HG02884 (cell line): Measurements from ENCODE around the gene TEFM.
"Not testable (repeated sequence)": the region's sequence is repeated elsewhere in the genome, so short reads cannot be mapped to it uniquely, and the experiment has no call there.

Source experiments
- ATAC-seq: cut with Tn5 transposase; IDR thresholded peaks from one replicate; pipeline ENCODE4 v1.9.1; 2021; ENCODE audit warnings: mild to moderate bottlenecking, moderate library complexity; ENCODE audit not compliant: unreplicated experiment

Gene TEFM

GRCh38 chr17:30921544-30922196 is 15.6 kb upstream of the TEFM start, which contains the start of gene ADAP2:
Gene ADAP2, plus strand, starts transcription at chr17:30921945. Its CDS starts 70 bp downstream, at chr17:30922015.
- ATAC-seq: no peak

DNA sequence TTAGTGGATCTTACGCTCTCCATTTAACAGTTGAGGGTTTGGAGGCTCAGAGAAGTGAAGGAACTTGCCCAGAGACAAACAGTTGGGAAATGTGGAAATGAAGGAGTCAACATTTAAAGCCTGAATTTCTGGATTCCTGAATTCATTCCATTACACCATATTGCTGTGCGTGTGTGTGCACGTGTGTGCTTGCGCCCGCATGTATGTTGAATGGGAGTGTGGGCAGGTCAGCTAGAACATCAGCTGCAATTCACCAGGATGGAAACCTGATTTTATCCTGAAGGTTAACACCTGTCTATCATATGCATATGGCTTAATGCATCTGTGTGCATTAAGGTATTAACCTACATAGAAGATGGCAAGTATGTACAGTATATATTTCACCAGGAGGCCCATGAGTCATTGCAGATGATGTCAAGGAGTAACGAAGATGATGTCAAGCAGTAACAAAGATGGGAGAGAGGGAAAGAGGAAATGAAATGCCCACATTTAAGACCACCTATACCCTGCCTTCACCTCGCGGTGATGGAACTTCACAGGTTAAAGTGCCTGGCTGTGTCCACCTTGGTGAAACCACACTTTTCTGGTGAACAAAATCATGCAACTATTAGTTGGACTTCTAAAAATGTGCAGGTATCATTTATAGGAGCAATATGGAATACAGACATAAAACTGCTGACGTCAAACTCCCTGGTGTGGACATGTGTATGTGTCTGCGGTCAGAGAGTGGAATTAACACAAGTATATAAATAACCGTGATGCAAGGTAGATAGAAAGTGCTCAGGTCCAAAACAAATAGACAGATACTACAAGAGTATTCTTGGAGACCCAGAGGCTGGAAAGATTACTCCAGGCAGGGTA is 14.9 kb upstream of the TEFM start:
- ATAC-seq: no peak

DNA sequence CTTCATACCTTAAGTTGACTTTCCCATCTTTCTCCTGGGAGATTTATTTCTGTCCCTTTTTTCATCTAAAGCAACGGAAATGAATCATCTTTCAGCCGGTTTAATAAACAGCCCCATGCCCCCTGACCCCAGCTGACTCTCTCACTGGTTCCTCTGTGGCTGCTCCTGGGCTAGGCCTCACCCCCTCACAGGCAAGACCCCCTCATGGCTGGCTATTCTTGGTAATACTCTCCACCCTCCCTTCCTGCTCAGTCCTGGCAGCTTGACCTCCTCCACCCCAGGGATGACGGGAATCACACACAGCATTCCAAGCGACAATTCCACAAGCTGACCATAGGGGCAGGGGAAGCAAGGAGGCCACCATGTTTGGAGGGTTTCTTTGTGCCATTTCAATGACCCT is 14.2 kb upstream of the TEFM start:
- ATAC-seq: no peak

GRCh38 chr17:30917050-30917449 is 11.0 kb upstream of the TEFM start:
- ATAC-seq: no peak

DNA sequence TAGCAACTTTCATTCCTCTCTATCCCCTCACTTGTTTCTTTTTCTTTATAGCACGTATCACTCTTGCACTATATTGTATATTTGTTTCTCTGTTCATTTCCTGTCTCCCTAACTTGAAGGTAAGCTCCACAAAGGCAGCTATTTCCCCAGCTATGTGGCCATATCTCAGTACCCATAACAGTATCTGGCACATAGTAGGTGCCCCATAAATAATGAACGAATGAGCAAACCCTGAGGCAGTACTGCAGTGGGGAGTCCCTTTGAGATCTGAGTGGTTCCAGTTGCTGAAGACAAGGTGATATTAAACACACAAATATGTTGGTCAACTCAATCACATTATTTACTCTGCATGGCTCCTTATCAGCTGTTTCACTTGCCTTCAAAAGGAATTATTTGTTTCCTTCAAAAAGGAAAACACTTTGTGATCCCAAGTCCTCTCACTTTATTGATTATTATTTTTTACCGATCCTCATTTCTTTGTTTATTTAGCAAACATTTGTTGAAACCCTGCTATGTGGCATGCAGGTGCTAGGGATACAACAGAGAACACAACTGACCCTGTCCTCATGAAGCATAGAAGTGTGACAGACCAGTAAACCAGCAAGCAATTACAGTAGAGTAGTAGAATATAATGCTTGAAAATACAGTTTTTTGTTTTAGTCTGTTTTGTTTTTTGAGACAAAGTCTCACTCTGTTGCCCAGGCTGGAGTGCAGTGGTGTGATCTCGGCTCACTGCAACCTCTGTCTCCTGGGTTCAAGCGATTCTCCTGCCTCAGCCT is 10.0 kb upstream of the TEFM start:
- ATAC-seq: no peak

DNA sequence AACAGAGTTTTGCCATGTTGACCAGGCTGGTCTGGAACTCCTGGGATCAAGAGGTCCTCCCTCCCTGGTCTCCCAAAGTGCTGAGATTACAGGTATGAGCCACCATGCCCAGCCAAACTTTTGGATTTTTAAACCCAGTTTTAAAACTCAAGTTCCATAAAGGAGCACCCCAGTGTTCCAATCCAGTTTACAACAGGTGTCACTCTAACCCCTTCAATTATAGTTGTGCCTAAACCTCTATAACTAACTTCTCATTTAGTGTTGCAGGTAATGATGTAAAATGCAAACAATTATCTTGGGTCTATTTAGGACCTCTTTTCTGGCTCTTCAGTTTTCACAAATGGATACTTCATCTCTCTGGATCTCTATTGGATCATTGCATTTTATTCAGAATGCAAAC is 7.9 kb upstream of the TEFM start:
- no peak for ATAC-seq

GRCh38 chr17:30910151-30910550 is 4.1 kb upstream of the TEFM start:
- not testable (repeated sequence) for ATAC-seq

- ATAC-seq: no peak
Measured at GRCh38 chr17:30908717-30909420, 2.8 kb upstream of the TEFM start.

DNA sequence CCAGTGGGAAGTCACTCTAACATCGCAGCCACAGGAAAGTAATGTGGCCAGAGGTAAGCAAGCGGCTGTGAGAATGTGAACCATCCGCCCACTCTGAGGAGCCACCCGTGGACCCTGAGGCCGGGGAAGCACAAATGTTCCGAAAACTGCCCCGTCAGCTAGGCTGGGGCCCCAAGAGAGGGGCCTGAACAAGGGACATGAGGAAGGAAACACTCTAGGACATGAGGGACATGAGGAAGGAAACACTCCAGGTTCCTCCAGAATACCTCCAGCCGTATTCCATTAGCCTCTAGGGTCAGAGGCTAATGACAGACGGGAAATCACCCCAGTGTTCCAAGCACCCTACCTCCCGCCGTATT is 317 bp downstream of the TEFM start:
- ATAC-seq: peak; percentile 31

DNA sequence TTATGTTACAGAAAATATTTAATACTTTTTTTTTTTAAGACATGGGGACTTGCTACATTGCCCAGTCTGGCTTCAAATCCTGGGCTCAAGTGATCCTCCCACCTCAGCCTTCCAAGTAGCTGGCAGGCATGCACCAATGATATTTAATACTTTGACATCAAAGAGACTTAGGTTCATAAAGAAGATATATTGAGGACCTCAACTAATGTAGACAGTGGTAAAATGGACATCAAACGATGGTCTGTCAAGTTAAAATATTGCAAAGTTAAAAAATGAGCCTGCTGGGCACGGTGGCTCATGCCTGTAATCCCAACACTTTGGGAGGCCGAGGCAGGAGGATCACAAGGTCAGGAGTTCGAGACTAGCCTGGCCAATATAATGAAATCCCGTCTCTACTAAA is 8.7 kb downstream of the TEFM start:
- ATAC-seq: no peak

- no peak for ATAC-seq
Measured at GRCh38 chr17:30894236-30894635, 11.8 kb downstream of the TEFM start.

GRCh38 chr17:30886187-30886586 is 19.9 kb downstream of the TEFM start:
- no peak for ATAC-seq

DNA sequence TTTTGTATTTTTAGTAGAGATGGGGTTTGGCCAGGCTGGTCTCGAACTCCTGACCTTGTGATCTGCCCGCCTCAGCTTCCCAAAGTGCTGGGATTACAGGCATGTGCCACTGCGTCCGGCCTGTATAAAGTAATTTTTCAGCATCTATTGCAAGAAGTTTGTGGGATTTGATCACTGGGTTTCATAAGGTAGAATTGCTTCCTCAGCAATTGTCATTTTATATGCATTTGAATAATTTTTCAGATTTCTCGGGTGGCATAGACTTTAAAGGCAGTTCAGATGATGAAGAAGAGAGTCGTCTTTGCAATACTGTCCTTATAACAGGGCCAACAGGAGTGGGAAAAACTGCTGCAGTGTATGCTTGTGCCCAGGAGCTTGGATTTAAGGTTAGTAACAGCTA is 37.0 kb downstream of the TEFM start:
- no peak for ATAC-seq

DNA sequence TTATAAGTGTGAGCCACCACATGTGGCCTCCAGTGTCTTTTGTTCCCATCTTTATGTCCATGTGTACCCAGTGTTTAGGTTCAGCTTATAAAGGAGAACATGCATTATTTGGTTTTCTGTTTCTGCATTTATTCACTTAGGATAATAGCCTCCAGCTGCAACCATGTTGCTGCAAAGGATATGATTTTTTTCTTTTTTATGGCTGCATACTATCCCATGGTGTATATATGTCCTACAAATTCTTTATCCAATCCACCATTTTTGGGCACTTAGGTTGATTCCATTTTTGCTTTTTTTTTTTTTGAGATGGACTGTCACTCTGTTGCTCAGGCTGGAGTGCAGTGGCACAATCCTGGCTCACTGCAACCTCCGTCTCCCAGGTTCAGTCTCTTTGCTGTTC is 41.4 kb downstream of the TEFM start:
- no peak for ATAC-seq

DNA sequence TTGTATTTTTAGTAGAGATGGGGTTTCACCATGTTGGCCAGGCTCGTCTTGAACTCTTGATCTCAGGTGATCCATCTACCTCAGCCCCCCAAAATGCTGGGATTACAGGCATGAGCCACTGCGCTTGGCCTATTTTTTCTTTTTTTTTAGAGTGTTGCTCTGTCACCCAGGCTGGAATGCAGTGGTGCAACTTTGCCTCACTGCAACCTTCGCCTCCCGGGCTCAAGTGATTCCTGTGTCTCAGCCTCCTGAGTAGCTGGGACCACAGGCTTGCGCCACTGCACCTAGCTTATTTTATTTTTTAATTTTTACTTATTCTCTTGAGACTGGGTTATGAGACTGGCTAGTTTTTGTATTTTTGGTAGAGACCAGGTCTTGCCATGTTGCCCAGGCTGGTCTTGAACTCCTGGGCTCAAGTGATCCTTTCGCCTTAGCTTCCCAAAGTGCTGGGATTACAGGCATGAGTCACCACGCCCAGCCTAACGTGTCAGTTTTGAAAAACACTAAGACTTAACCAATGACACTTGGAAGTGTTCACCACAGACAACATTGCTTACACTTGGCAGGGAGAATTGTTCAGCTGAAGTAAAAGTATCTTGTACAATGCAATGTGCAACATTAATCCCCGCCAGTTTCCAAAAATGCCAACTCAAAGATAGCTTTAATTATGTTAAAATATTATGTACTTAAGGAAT is 47.3 kb downstream of the TEFM start:
- no peak for ATAC-seq

- ATAC-seq: no peak
Measured at GRCh38 chr17:30854146-30854545, 51.9 kb downstream of the TEFM start.
